GM23338 (cell line): ENCODE measurements around the gene CLPTM1L. TPM values are rescaled to one million over a fixed set of nuclear protein-coding genes. Genes with fewer than 3 reads are reported as not detected.
"Not testable (repeated sequence)": the region's sequence is repeated elsewhere in the genome, so short reads cannot be mapped to it uniquely, and the experiment has no call there.

ENCODE experiments used
- ATAC-seq: fragments of 200-7000 bp; cut with Tn5 transposase; 3 replicates; pipeline ENCODE4 v1.9.1; 2020
- DNase-seq: peaks from one replicate; pipeline ENCODE4 v3.0.0-alpha.2; 2015; ENCODE audit warnings: low spot score
- H2AFZ ChIP-seq: fragments of 200-600 bp; sonication (generic); 2 replicates; pipeline ENCODE4 v1.8.0; 2016; ENCODE audit warnings: antibody characterized with exemption, mild to moderate bottlenecking, moderate library complexity
- H3F3A ChIP-seq: fragments of 200-600 bp; sonication (generic); replicated peaks from 2 replicates; pipeline ENCODE4 v1.8.0; 2017; ENCODE audit warnings: antibody characterized with exemption, mixed run types, low read depth
- H3K27ac ChIP-seq: fragments of 200-600 bp; sonication (generic); 2 replicates; pipeline ENCODE4 v1.6.1; 2016; ENCODE audit warnings: low read depth
- H3K27me3 ChIP-seq: fragments of 200-600 bp; sonication (generic); 2 replicates; pipeline ENCODE4 v1.8.0; 2016; ENCODE audit warnings: mild to moderate bottlenecking, mixed run types, moderate library complexity; ENCODE audit not compliant: insufficient read depth
- H3K36me3 ChIP-seq: fragments of 200-600 bp; sonication (generic); 2 replicates; pipeline ENCODE4 v1.8.0; 2016; ENCODE audit warnings: mild to moderate bottlenecking; ENCODE audit not compliant: insufficient read depth
- H3K4me1 ChIP-seq: fragments of 200-600 bp; sonication (generic); 2 replicates; pipeline ENCODE4 v1.8.0; 2016; ENCODE audit warnings: mild to moderate bottlenecking, moderate library complexity; ENCODE audit not compliant: insufficient read depth
- H3K4me2 ChIP-seq: fragments of 200-600 bp; sonication (generic); 2 replicates; pipeline ENCODE4 v1.7.1; 2017; ENCODE audit warnings: mixed run types
- H3K4me3 ChIP-seq: fragments of 200-600 bp; sonication (generic); 2 replicates; pipeline ENCODE4 v1.6.1; 2016; ENCODE audit warnings: mixed run types
- H3K79me2 ChIP-seq: fragments of 200-600 bp; sonication (generic); replicated peaks from 2 replicates; pipeline ENCODE4 v1.8.0; 2017; ENCODE audit warnings: mild to moderate bottlenecking; ENCODE audit not compliant: insufficient read depth
- H3K9me2 ChIP-seq: fragments of 200-600 bp; sonication (generic); 2 replicates; pipeline ENCODE4 v1.8.0; 2017; ENCODE audit not compliant: insufficient read depth
- H4K20me1 ChIP-seq: fragments of 200-600 bp; sonication (generic); replicated peaks from 2 replicates; pipeline ENCODE4 v1.8.0; 2017; ENCODE audit warnings: mild to moderate bottlenecking; ENCODE audit not compliant: insufficient read depth
- H3K27ac Mint-ChIP-seq: 2 replicates; pipeline ENCODE4 v1.8.0; 2020; ENCODE audit warnings: inconsistent platforms, mild to moderate bottlenecking, moderate library complexity, mixed read lengths
- H3K27me3 Mint-ChIP-seq: 3 replicates; pipeline ENCODE4 v1.8.0; 2022; ENCODE audit warnings: low read depth, mild to moderate bottlenecking, moderate library complexity, mixed read lengths, inconsistent platforms; ENCODE audit not compliant: insufficient read depth, poor library complexity
- H3K36me3 Mint-ChIP-seq: 3 replicates; pipeline ENCODE4 v1.8.0; 2021; ENCODE audit warnings: low read depth, mild to moderate bottlenecking, inconsistent platforms, moderate library complexity, mixed read lengths
- H3K4me1 Mint-ChIP-seq: 3 replicates; pipeline ENCODE4 v1.8.0; 2020; ENCODE audit warnings: mild to moderate bottlenecking, inconsistent platforms, mixed read lengths
- H3K4me3 Mint-ChIP-seq: 3 replicates; pipeline ENCODE4 v1.8.0; 2021; ENCODE audit warnings: moderate library complexity, mild to moderate bottlenecking, inconsistent platforms, mixed read lengths
- H3K9me3 Mint-ChIP-seq: 3 replicates; pipeline ENCODE4 v1.8.0; 2020; ENCODE audit warnings: moderate library complexity, mild to moderate bottlenecking, inconsistent platforms, mixed read lengths
- NANOG ChIP-seq: IDR thresholded peaks from 2 replicates; pipeline ENCODE4 v1.6.1; 2016; ENCODE audit warnings: antibody characterized with exemption, borderline replicate concordance
- STAT1 ChIP-seq: IDR thresholded peaks from one replicate; pipeline ENCODE4 v1.6.1; 2016; ENCODE audit warnings: antibody characterized with exemption; ENCODE audit not compliant: unreplicated experiment
- ZNF462 ChIP-seq: fragments of 250-450 bp; sonication (Bioruptor Pico); IDR thresholded peaks from 2 replicates; pipeline ENCODE4 v1.5.0; 2020; ENCODE audit warnings: mild to moderate bottlenecking, moderate library complexity
- polyA plus RNA-seq: library from polyadenylated mRNA; unstranded; fragments of >200 nt; fragmentation: Nextera tagmentation; extraction: Ambion mirVana; gene quantifications from 2 replicates; pipeline ENCODE4 v1.2.1, GENCODE V29; 2016
- total RNA-seq: library from RNA; depleted of rRNA; stranded (reverse); fragments of >200 nt; shearing (Covaris generic); gene quantifications from 2 replicates; pipeline ENCODE4 v1.2.3, GENCODE V29; 2014

The CLPTM1L gene
- total and polyA plus RNA-seq, 2 experiments from 2014 or later, result 39.9 to 110 TPM

GRCh38 chr5:1291611-1292080 lies 53.3 kb downstream of the CLPTM1L start (continued):
- TF ChIP-seq ZNF462 (CRISPR knock-in tag), result no peak
- no peak for TF ChIP-seq STAT1
- TF ChIP-seq NANOG, result no peak

GRCh38 chr5:1290956-1291355 lies 53.9 kb downstream of the CLPTM1L start:
- not testable (repeated sequence) for H3K27ac ChIP-seq, H3K9me2 ChIP-seq, H3K36me3 ChIP-seq, H4K20me1 ChIP-seq, H3K27me3 ChIP-seq, ATAC-seq, H3K4me2 ChIP-seq, H3K4me1 ChIP-seq, H3F3A ChIP-seq, H3K9me3 Mint-ChIP-seq, H3K27ac Mint-ChIP-seq, DNase-seq, H2AFZ ChIP-seq, H3K4me1 Mint-ChIP-seq, H3K27me3 Mint-ChIP-seq, H3K4me3 Mint-ChIP-seq, H3K4me3 ChIP-seq
- H3K79me2 ChIP-seq, result peaks cover 44% of the 10 kb centered on the region
- peaks cover 21% of the 10 kb centered on the region for H3K36me3 Mint-ChIP-seq

GRCh38 chr5:1289559-1289958 lies 55.3 kb downstream of the CLPTM1L start:
- H3K4me3 ChIP-seq, ATAC-seq, H3F3A ChIP-seq, DNase-seq, H3K4me1 Mint-ChIP-seq, H3K4me2 ChIP-seq, H3K9me3 Mint-ChIP-seq, H3K27me3 ChIP-seq, H4K20me1 ChIP-seq, H3K9me2 ChIP-seq, H3K36me3 ChIP-seq, H3K4me1 ChIP-seq, H3K4me3 Mint-ChIP-seq, H2AFZ ChIP-seq, H3K27ac Mint-ChIP-seq, H3K27ac ChIP-seq: not testable (repeated sequence)
- peaks cover 53% of the 10 kb centered on the region for H3K79me2 ChIP-seq
- Mint-ChIP-seq H3K27me3 (peaks cover 13% of the 10 kb centered on the region), H3K36me3 (peaks cover 21% of the 10 kb centered on the region)
